Chondrocyte (in vitro differentiated cells): ENCODE measurements around the gene SLC22A5. TPM values are rescaled to one million over a fixed set of nuclear protein-coding genes. Genes with fewer than 3 reads are reported as not detected.

Experiments used
- DNase-seq: peaks from one replicate; pipeline ENCODE4 v3.0.0; 2021; ENCODE audit warnings: mixed read lengths, low spot score
- H3K27ac Mint-ChIP-seq: one replicate; pipeline ENCODE4 v1.8.0; 2021; ENCODE audit warnings: mild to moderate bottlenecking, moderate library complexity, mixed read lengths; ENCODE audit not compliant: unreplicated experiment
- H3K27me3 Mint-ChIP-seq: 2 replicates; pipeline ENCODE4 v1.8.0; 2021; ENCODE audit warnings: low read depth, mixed read lengths
- H3K36me3 Mint-ChIP-seq: 2 replicates; pipeline ENCODE4 v1.8.0; 2021; ENCODE audit warnings: low read depth, mixed read lengths
- H3K4me1 Mint-ChIP-seq: 2 replicates; pipeline ENCODE4 v1.8.0; 2021; ENCODE audit warnings: low read depth, mild to moderate bottlenecking, mixed read lengths
- H3K4me3 Mint-ChIP-seq: one replicate; pipeline ENCODE4 v1.8.0; 2021; ENCODE audit warnings: mild to moderate bottlenecking, moderate library complexity, mixed read lengths; ENCODE audit not compliant: unreplicated experiment
- H3K9me3 Mint-ChIP-seq: 2 replicates; pipeline ENCODE4 v1.8.0; 2021; ENCODE audit warnings: low read depth, mixed read lengths
- total RNA-seq: library from RNA; stranded (reverse); gene quantifications from 3 replicates; pipeline ENCODE4 v1.2.1, GENCODE V29; 2021
- TF ChIP-seq, protein P1 (sequence below): fragments of 200-600 bp; sonication (generic); IDR thresholded peaks from 2 replicates; pipeline ENCODE4 v1.5.0; 2021; ENCODE audit warnings: antibody characterized with exemption, mild to moderate bottlenecking, moderate library complexity

SLC22A5 gene
- total RNA-seq, 1 donor from 2014 or later = 6.1 TPM

DNA sequence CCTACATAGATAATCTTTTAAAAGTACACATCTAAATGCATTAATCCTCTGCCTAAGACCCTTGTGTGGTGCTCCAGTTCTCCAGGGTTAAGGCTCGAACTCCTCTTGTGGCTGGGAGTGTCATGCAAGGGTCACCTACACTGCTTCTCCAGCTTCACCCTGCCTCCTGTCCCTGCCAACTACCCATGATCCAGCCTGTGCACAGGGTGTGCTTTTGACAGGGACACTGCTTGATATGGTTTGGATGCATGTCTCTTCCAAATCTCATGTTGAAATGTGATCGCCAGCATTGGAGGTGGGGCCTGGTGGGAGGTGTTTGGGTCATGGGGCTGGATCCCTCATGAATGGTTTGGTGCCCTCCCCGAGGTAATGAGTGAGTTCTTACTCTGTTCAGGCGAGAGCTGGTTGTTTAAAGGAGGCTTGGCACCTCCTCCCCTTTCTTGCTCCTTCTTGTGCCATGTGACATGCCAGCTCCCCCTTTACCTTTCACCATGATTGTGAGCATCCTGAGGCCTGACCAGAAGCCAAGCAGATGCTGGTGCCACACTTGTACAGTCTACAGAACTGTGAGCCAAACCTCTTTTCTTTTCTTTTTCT lies 48.5 kb downstream of the SLC22A5 start:
- Mint-ChIP-seq H3K4me3 (no peak overlapping the region), H3K27ac (no peak overlapping the region), H3K27me3 (no peaks in the 10 kb centered on the region), H3K36me3 (peaks cover 2% of the 10 kb centered on the region), H3K9me3 (no peaks in the 10 kb centered on the region), H3K4me1 (peaks cover 84% of the 10 kb centered on the region)
- DNase-seq = no peak
- TF ChIP-seq, protein P1, sequence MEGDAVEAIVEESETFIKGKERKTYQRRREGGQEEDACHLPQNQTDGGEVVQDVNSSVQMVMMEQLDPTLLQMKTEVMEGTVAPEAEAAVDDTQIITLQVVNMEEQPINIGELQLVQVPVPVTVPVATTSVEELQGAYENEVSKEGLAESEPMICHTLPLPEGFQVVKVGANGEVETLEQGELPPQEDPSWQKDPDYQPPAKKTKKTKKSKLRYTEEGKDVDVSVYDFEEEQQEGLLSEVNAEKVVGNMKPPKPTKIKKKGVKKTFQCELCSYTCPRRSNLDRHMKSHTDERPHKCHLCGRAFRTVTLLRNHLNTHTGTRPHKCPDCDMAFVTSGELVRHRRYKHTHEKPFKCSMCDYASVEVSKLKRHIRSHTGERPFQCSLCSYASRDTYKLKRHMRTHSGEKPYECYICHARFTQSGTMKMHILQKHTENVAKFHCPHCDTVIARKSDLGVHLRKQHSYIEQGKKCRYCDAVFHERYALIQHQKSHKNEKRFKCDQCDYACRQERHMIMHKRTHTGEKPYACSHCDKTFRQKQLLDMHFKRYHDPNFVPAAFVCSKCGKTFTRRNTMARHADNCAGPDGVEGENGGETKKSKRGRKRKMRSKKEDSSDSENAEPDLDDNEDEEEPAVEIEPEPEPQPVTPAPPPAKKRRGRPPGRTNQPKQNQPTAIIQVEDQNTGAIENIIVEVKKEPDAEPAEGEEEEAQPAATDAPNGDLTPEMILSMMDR = no peak

DNA sequence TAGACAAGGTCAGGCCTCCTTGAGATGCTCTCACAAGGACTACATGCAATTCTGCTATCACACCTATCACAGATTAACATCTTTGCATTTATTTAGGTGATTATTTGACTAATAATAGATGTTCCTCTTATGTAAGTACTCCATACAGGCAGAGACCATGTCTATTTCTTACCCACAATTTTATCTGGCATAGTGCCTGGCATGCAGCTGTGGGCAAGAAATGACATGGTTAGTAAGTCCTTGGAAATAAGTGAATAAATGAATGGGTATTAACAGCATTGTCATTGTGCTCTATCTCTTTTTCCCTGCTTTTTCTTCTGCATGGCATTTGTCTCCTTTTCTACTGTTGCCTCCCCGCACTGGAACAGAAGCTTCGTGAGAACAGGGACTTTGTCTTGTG lies 49.4 kb downstream of the SLC22A5 start:
- no peaks in the 10 kb centered on the region for H3K9me3 Mint-ChIP-seq
- H3K4me3 Mint-ChIP-seq = no peak overlapping the region
- DNase-seq = no peak
- H3K36me3 Mint-ChIP-seq = peaks cover 2% of the 10 kb centered on the region
- TF ChIP-seq, protein P1 = no peak
- H3K27me3 Mint-ChIP-seq = no peaks in the 10 kb centered on the region
- H3K4me1 Mint-ChIP-seq = peaks cover 81% of the 10 kb centered on the region
- peak overlapping the region; percentile 84 for H3K27ac Mint-ChIP-seq

DNA sequence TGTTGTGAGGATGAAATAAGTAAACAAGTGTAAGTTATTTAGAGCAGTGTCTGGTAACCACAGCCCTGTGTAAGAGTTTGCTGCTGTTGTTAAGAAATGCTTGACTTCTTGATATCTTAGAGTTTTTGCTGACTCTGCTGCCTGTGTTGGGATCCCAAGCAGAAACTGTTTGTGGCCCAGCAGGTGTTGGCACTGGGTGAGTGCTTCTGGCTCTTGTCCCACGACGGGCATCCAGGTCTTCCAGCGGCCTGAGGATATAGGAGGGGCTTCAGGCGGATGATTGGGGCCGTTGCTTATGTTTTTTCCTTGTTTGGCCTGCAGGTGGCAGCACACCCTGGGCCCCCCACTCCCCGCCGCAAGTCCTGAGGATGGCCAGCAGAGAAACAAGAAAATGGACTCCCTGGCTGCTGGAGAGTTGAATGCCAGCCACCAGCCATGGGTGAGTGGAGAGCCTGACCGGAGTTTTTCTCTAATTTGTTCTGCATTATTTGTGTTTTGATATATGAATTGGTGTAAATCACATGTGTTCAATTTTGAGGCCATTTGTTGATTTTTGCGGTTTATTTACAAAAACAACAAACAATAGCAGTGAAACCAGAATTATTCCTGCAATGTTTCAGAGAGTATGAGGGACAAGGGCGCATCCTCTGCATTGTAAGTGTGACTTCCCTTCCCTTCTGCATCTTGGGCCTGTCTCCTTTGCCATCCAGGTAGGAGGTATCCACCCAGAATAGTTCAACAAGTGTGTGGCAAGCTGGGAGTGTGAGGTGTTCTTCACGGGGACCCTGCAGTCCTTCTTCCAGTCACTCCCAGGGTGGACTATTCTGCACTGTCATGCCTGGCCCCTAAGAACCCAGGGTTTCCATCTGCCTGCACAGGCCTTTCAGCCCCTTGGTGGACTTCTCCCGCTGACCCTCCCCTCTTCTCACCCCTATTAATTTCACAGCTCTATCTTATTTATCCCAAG lies 50.3 kb downstream of the SLC22A5 start:
- peak overlapping the region; percentile 81 for H3K27ac Mint-ChIP-seq
- DNase-seq = no peak
- TF ChIP-seq, protein P1 = peak; percentile 94
- no peak overlapping the region for H3K4me3 Mint-ChIP-seq
- no peaks in the 10 kb centered on the region for H3K27me3 Mint-ChIP-seq
- peaks cover 72% of the 10 kb centered on the region for H3K4me1 Mint-ChIP-seq
- H3K36me3 Mint-ChIP-seq = peaks cover 2% of the 10 kb centered on the region
- H3K9me3 Mint-ChIP-seq = no peaks in the 10 kb centered on the region

DNA sequence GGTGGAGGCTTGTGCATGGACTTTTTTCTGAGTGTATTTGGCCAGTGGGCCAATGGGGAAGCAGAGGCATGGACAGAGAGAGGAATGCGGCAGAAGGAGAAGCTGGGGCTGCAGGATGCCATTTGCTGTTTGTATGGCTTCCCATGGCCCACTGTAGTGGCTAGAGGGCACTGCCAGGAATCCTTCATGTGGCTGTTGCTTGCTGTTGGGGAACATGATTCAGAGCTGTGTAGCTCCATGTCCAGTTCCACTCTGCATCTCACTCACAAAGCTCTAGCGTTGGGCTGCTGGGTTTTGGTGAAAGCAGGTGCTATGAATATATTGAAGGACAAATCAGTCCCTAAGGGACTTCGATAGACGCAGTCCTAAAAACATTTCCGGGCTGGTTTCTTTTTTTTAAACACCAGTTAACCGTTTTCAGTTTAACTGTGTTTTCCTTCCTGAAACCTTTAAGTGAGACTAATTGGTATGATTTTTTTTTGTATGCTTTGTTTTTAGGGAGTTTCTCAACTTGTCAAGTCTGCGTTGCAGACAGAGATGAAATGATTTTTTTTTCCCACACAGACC lies 51.3 kb downstream of the SLC22A5 start:
- Mint-ChIP-seq H3K4me1 (peaks cover 72% of the 10 kb centered on the region), H3K9me3 (no peaks in the 10 kb centered on the region), H3K27me3 (no peaks in the 10 kb centered on the region), H3K36me3 (peaks cover 2% of the 10 kb centered on the region), H3K4me3 (no peak overlapping the region), H3K27ac (peak overlapping the region; percentile 74)
- TF ChIP-seq, protein P1 = no peak
- no peak for DNase-seq

DNA sequence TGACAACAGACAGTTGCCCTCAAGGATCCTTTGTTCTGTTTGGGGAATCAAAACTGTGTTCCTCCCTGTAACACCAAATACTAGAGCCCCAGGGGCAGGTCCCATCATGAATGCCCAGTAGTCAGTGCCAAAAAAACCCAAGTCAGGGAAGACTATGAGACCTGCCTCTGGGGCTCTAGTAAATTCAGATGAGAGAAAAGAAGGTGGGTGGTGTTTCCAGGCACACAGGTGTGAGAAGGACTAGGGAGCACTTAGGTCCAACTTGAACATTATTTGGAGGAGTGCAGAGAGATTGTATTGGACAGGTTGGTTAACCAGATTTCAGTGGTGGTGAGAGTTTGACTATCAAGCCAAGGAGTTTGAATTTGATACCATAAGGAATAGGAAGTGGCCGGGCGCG lies 52.0 kb downstream of the SLC22A5 start:
- no peak for DNase-seq
- Mint-ChIP-seq H3K4me1 (peaks cover 79% of the 10 kb centered on the region), H3K27me3 (no peaks in the 10 kb centered on the region), H3K36me3 (peaks cover 2% of the 10 kb centered on the region), H3K27ac (peak overlapping the region; percentile 32), H3K4me3 (no peak overlapping the region), H3K9me3 (no peaks in the 10 kb centered on the region)
- TF ChIP-seq, protein P1 = no peak
